Gastrocnemius medialis (tissue), 4 donors: ENCODE data around the gene ATP9B.

Source experiments
- CTCF ChIP-seq, 5 experiments: fragments of 450-650 bp in 3 of 5; fragments of 200-600 bp in 2 of 5; sonication (generic) in 2 of 5; IDR thresholded peaks in 4 of 5; conservative IDR thresholded peaks in 1 of 5; 1 replicate in 4 of 5; 2 replicates in 1 of 5; pipeline ENCODE4 v1.5.1; 2016 to 2019; ENCODE audit warnings: antibody characterized with exemption in 5 of 5, mild to moderate bottlenecking in 3 of 5, moderate library complexity in 3 of 5
- POLR2A ChIP-seq, 2 donors: fragments of 450-650 bp; IDR thresholded peaks; one replicate each; pipeline ENCODE4 v1.6.1; 2017; ENCODE audit warnings: antibody characterized with exemption in 2 of 2, mild to moderate bottlenecking in 2 of 2, moderate library complexity in 2 of 2

- TF ChIP-seq CTCF (IDR thresholded peaks at IDR 0.05 in 4 of 5, conservative IDR thresholded peaks at IDR 0.05 in 1 of 5) (no peak), POLR2A (IDR thresholded peaks at IDR 0.05) (no peak)
Observed at GRCh38 chr18:79375441-79376154, 306.4 kb downstream of the ATP9B start.
